Duodenal mucosa (tissue), 2 donors: ENCODE measurements around the gene KASH5.

Experiments
- H3K27ac ChIP-seq: one replicate; pipeline ENCODE4 v1.7.0; 2013; ENCODE audit warnings: low read depth, low read length
- H3K27me3 ChIP-seq, 2 donors: one replicate each; pipeline ENCODE4 v1.7.0; 2013; ENCODE audit warnings: low read length in 2 of 2, control low read depth in 1 of 2; ENCODE audit not compliant: insufficient read depth in 2 of 2, control insufficient read depth in 1 of 2
- H3K36me3 ChIP-seq, 2 donors: one replicate each; pipeline ENCODE4 v1.7.0; 2013; ENCODE audit warnings: low read length in 2 of 2, control low read depth in 1 of 2; ENCODE audit not compliant: insufficient read depth in 2 of 2, control insufficient read depth in 1 of 2
- H3K4me1 ChIP-seq, 2 donors: one replicate each; pipeline ENCODE4 v1.7.0; 2013; ENCODE audit warnings: low read length in 2 of 2, control low read depth in 1 of 2; ENCODE audit not compliant: insufficient read depth in 2 of 2, control insufficient read depth in 1 of 2
- H3K4me3 ChIP-seq, 2 donors: one replicate each; pipeline ENCODE4 v1.7.0; 2013; ENCODE audit warnings: low read length in 2 of 2, low read depth in 1 of 2
- H3K9ac ChIP-seq, 2 donors: one replicate each; pipeline ENCODE4 v1.7.0; 2013; ENCODE audit warnings: low read length in 2 of 2, low read depth in 1 of 2
- H3K9me3 ChIP-seq, 2 donors: one replicate each; pipeline ENCODE4 v1.7.0; 2013; ENCODE audit warnings: low read length in 2 of 2, control low read depth in 1 of 2; ENCODE audit not compliant: control insufficient read depth in 1 of 2

The KASH5 gene

DNA sequence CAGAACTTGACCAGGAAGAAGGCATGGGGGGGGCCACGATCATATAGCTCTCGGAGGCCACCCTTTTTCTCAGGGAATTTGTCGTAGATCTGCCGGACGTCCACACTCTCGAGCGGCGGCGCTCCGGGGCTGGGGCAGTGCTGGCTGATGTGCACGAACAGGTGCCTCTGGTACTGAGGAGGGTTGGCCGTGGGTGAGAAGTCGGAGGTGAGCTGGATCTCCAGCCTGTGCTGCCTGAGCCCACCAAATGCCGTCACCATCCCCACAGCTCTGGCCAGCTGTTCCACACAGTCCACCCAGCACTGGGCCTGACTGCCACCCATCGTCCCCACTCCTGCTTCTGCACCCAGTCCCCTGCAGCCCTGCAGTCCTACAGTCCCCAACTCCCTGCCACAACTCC lies 40.9 kb upstream of the KASH5 start:
- H3K27me3 ChIP-seq: no peaks in the 10 kb centered on the region
- no peaks in the 10 kb centered on the region for H3K9me3 ChIP-seq
- no peak overlapping the region for H3K9ac ChIP-seq
- no peak overlapping the region for H3K4me3 ChIP-seq
- H3K36me3 ChIP-seq: peaks cover 0 to 7% of the 10 kb centered on the region in 2 donors
- no peak overlapping the region for H3K27ac ChIP-seq
- no peaks in the 10 kb centered on the region for H3K4me1 ChIP-seq

DNA sequence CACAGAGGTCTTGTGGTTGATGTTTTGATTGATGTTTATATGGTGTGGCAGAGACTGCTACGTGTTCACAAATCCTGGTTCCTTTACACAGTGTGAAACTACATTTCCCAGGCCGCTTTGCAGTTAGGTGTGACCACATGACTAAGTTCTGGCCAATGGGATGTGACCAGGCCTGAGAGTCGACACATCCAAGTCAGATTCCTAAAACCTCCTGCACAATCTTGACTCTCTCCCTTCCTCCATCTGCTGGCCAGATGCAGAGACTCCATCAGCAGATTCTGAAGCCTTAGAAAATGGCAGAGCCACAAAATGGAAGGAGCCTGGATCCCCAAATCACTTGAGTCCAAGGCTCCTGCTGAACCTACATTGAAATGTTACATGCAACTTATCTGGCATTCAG lies 40.2 kb upstream of the KASH5 start:
- H3K9ac ChIP-seq: no peak overlapping the region
- no peaks in the 10 kb centered on the region for H3K9me3 ChIP-seq
- no peak overlapping the region for H3K27ac ChIP-seq
- no peak overlapping the region for H3K4me3 ChIP-seq
- H3K27me3 ChIP-seq: no peaks in the 10 kb centered on the region
- H3K36me3 ChIP-seq: peaks cover 0 to 7% of the 10 kb centered on the region in 2 donors
- H3K4me1 ChIP-seq: no peaks in the 10 kb centered on the region

GRCh38 chr19:49348305-49349189 lies 39.5 kb upstream of the KASH5 start:
- Histone ChIP-seq H3K9ac (no peak overlapping the region), H3K4me3 (no peak overlapping the region), H3K9me3 (no peaks in the 10 kb centered on the region), H3K4me1 (no peaks in the 10 kb centered on the region), H3K27ac (no peak overlapping the region), H3K27me3 (no peaks in the 10 kb centered on the region), H3K36me3 (peaks cover 0 to 3% of the 10 kb centered on the region in 2 donors)

GRCh38 chr19:49349567-49349966 lies 38.5 kb upstream of the KASH5 start:
- Histone ChIP-seq H3K9me3 (no peaks in the 10 kb centered on the region), H3K4me3 (no peak overlapping the region), H3K9ac (no peak overlapping the region), H3K27me3 (no peaks in the 10 kb centered on the region), H3K4me1 (no peaks in the 10 kb centered on the region), H3K36me3 (peaks cover 0 to 3% of the 10 kb centered on the region in 2 donors), H3K27ac (no peak overlapping the region)

- Histone ChIP-seq H3K4me3 (no peak overlapping the region), H3K27ac (no peak overlapping the region), H3K9me3 (no peaks in the 10 kb centered on the region), H3K27me3 (no peaks in the 10 kb centered on the region), H3K9ac (no peak overlapping the region), H3K36me3 (no peaks in the 10 kb centered on the region), H3K4me1 (peaks cover 0 to 8% of the 10 kb centered on the region in 2 donors)
These were observed 32.1 kb upstream of the KASH5 start for GRCh38 chr19:49355909-49356353.

DNA sequence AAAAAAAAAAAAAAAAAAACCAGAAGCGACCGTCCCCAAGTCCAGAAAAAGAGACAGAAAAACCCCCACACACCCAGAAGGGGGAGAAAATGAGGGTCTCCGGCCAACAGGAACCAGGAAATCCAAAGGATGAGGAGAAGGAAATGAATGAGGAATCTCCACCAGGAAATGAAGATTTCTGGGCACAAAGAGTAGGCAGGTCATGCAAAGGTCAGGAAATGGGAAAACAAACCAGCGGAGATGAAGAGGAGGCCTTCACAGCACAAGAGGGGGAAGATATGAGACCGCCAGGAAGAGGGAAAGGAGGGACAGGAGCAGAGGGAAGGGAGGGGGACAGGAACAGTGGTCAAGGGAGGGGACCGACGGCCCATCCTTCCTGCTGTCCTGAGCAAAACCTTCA lies 31.7 kb upstream of the KASH5 start:
- Histone ChIP-seq H3K27me3 (no peaks in the 10 kb centered on the region), H3K4me3 (no peak overlapping the region), H3K9me3 (no peaks in the 10 kb centered on the region), H3K27ac (no peak overlapping the region), H3K36me3 (no peaks in the 10 kb centered on the region), H3K9ac (no peak overlapping the region), H3K4me1 (peaks cover 0 to 8% of the 10 kb centered on the region in 2 donors)

DNA sequence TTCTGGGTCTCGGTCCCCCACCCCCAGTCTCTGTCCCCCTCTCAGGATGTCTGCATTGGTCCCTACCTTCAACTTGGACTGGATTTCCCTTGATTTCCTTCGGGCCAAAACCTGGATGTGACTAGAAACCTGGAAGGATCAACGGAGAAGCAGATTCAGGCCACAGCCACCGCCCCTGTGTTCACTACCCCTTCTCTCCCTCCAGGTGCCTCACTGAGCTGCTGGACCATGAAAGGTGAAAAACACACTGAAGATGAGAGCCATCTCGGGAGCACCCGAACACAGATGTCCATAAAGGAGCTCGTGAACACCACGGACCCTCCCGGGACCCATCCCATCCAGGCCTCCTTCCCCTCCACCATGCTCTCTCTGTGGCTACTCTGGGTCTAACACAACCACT lies 30.9 kb upstream of the KASH5 start:
- Histone ChIP-seq H3K9me3 (no peaks in the 10 kb centered on the region), H3K4me1 (peaks cover 4 to 14% of the 10 kb centered on the region in 2 donors), H3K9ac (no peak overlapping the region), H3K27ac (no peak overlapping the region), H3K36me3 (no peaks in the 10 kb centered on the region), H3K4me3 (no peak overlapping the region), H3K27me3 (no peaks in the 10 kb centered on the region)

- Histone ChIP-seq H3K4me1 (peaks cover 12 to 25% of the 10 kb centered on the region in 2 donors), H3K36me3 (no peaks in the 10 kb centered on the region), H3K27ac (no peak overlapping the region), H3K9me3 (no peaks in the 10 kb centered on the region), H3K4me3 (no peak overlapping the region), H3K9ac (no peak overlapping the region), H3K27me3 (peaks cover 0 to 11% of the 10 kb centered on the region in 2 donors)
These were observed 27.9 kb upstream of the KASH5 start for GRCh38 chr19:49359851-49360820.

DNA sequence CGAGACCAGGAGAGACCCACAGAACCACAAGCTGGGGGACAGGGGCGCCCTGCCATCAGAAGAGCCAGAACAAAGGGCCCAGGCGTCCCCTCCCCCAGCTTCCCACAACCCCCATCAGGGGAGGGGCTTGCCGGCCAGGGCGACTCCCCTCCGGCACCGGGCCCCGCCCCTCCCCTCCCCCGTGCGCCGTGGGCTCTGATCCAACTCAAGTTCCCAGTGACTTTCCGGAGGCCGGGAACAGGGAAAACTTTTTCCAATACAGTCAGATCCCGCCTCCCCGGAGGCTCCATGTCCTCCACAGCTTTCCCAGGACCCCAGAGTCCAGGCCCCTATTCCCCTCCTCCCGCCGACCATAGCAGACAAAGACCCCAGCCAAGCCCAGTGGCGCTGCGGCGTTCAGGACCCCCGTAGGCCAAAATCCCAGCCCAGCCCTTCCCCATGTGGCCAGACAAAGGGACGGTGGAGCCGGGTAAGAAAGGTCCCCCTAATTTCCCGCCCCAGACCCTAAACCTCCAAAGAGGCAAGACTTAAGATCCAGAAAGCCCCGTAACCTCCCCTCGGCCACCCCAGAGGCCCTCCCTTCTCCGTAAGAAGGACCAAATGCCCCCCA lies 26.5 kb upstream of the KASH5 start:
- H3K36me3 ChIP-seq: no peaks in the 10 kb centered on the region
- peaks cover 0 to 11% of the 10 kb centered on the region in 2 donors for H3K27me3 ChIP-seq
- H3K4me3 ChIP-seq: peak overlapping the region; percentile 72 to 73
- peak overlapping the region; percentile 83 for H3K27ac ChIP-seq
- peaks cover 12 to 25% of the 10 kb centered on the region in 2 donors for H3K4me1 ChIP-seq
- H3K9ac ChIP-seq: peak overlapping the region; percentile 63 to 73
- H3K9me3 ChIP-seq: no peaks in the 10 kb centered on the region
